ENCODE measurements around the gene CFI. TPM values are rescaled to one million over a fixed set of nuclear protein-coding genes. Genes with fewer than 3 reads are reported as not detected.

CFI gene
- total and polyA plus RNA-seq, 2 of the 4 experiments (the other 2 are of a cell fraction), result 0.12 to 0.18 TPM

- no peak overlapping the region for H2BK120ac ChIP-seq (ENCODE audit: low read depth, low read length)
- no peak overlapping the region for H2BK15ac ChIP-seq (ENCODE audit: low read depth, low read length)
- intact Hi-C loops (cut with micrococcal nuclease) (no loop called here), in situ Hi-C loops (cut with MboI; ENCODE audit: low sequenced_read_pairs) (no loop called here), dilution Hi-C loops (cut with HindIII; ENCODE audit: low sequenced_read_pairs, unreplicated experiment) (no loop called here)
- H3K14ac ChIP-seq (replicated peaks; ENCODE audit: low read depth, low read length), result no peak overlapping the region
- no peak overlapping the region for H4K8ac ChIP-seq (ENCODE audit: low read depth in 2 of 2, low read length in 2 of 2)
- H3K36me3 ChIP-seq (ENCODE audit: control insufficient read depth, insufficient read depth, low read length), result no peaks in the 10 kb centered on the region
- BruUV-seq (replicated peaks), result no TSS peak
- no peak overlapping the region for H2AFZ ChIP-seq (replicated peaks; ENCODE audit: low read length, poor library complexity)
- no peak overlapping the region for H2AK5ac ChIP-seq (ENCODE audit: low read depth, low read length)
- no peak overlapping the region for H2BK20ac ChIP-seq (ENCODE audit: low read depth, low read length)
- H4K5ac ChIP-seq (ENCODE audit: low read depth, low read length), result no peak overlapping the region
- H3K4me3 ChIP-seq (ENCODE audit: insufficient read depth, low read depth, low read length), result no peak overlapping the region
- no peaks in the 10 kb centered on the region for H3K9me1 ChIP-seq (ENCODE audit: insufficient read depth, low read length)
- H3K27me3 ChIP-seq (ENCODE audit: control insufficient read depth, insufficient read depth, low read length), result no peaks in the 10 kb centered on the region
- H2BK5ac ChIP-seq (ENCODE audit: low read depth, low read length, poor library complexity, severe bottlenecking), result no peak overlapping the region
- no peak overlapping the region for H2AK9ac ChIP-seq (replicated peaks; ENCODE audit: low read depth, low read length, poor library complexity)
- H3K4ac ChIP-seq (ENCODE audit: low read depth, low read length), result no peak overlapping the region
- TF ChIP-seq SMC3 (IDR thresholded peaks at IDR 0.05; ENCODE audit: low read depth, low read length) (no peak), MAZ (IDR thresholded peaks at IDR 0.05; ENCODE audit: borderline replicate concordance, low read depth, low read length) (no peak), NFE2L2 (IDR thresholded peaks at IDR 0.05; ENCODE audit: low read depth, low read length) (no peak), MXI1 (IDR thresholded peaks at IDR 0.05; ENCODE audit: borderline replicate concordance, low read depth, low read length) (no peak), RCOR1 (IDR thresholded peaks at IDR 0.05; ENCODE audit: insufficient replicate concordance, low read length) (no peak), RAD21 (IDR thresholded peaks at IDR 0.05; ENCODE audit: low read length) (no peak), BHLHE40 (IDR thresholded peaks at IDR 0.05; ENCODE audit: low read depth, low read length) (no peak), CEBPB (IDR thresholded peaks at IDR 0.05; ENCODE audit: low read depth, low read length) (no peak), POLR2A (IDR thresholded peaks at IDR 0.05; ENCODE audit: low read depth, low read length) (no peak), FOS (IDR thresholded peaks at IDR 0.05; ENCODE audit: low read depth, low read length) (no peak), RFX5 (IDR thresholded peaks at IDR 0.05; ENCODE audit: low read depth, low read length) (no peak), CHD1 (IDR thresholded peaks at IDR 0.05; ENCODE audit: low read depth, low read length) (no peak), MAFK (IDR thresholded peaks at IDR 0.05; ENCODE audit: low read depth, low read length) (no peak), USF2 (IDR thresholded peaks at IDR 0.05; ENCODE audit: low read depth, low read length) (no peak), ELK1 (IDR thresholded peaks at IDR 0.05; ENCODE audit: borderline replicate concordance, low read depth, low read length) (no peak)
- TF ChIP-seq, protein P1, sequence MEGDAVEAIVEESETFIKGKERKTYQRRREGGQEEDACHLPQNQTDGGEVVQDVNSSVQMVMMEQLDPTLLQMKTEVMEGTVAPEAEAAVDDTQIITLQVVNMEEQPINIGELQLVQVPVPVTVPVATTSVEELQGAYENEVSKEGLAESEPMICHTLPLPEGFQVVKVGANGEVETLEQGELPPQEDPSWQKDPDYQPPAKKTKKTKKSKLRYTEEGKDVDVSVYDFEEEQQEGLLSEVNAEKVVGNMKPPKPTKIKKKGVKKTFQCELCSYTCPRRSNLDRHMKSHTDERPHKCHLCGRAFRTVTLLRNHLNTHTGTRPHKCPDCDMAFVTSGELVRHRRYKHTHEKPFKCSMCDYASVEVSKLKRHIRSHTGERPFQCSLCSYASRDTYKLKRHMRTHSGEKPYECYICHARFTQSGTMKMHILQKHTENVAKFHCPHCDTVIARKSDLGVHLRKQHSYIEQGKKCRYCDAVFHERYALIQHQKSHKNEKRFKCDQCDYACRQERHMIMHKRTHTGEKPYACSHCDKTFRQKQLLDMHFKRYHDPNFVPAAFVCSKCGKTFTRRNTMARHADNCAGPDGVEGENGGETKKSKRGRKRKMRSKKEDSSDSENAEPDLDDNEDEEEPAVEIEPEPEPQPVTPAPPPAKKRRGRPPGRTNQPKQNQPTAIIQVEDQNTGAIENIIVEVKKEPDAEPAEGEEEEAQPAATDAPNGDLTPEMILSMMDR (conservative IDR thresholded peaks at IDR 0.05; ENCODE audit: low read depth, low read length), result no peak
- no peaks in the 10 kb centered on the region for H3K9me3 ChIP-seq (ENCODE audit: control insufficient read depth, insufficient read depth, low read length)
- WGBS, 2 experiments (ENCODE audit: extremely low coverage in 2 of 2, insufficient read length in 1 of 2), result no CpG with 5 or more reads among the region's 4 CpGs
- H3K79me1 ChIP-seq (ENCODE audit: low read depth in 1 of 2, low read length in 2 of 2), result no peaks in the 10 kb centered on the region
- no peak overlapping the region for H3K9ac ChIP-seq (ENCODE audit: low read depth, low read length)
- no peak overlapping the region for H3K56ac ChIP-seq (ENCODE audit: extremely low read depth, insufficient read depth, low read length)
- ChIA-PET CTCF (no interaction called here), POLR2A (ENCODE audit: unreplicated experiment) (no interaction called here)
- H3K23ac ChIP-seq (ENCODE audit: low read depth, low read length), result no peak overlapping the region
- ATAC-seq (ENCODE audit: low read depth), result no peak
- H3K4me2 ChIP-seq (ENCODE audit: low read depth, low read length), result no peak overlapping the region
- no peak overlapping the region for H3K18ac ChIP-seq (ENCODE audit: low read depth, low read length)
- H4K91ac ChIP-seq (ENCODE audit: insufficient read depth, low read depth, low read length), result no peak overlapping the region
- no peaks in the 10 kb centered on the region for H3K4me1 ChIP-seq (ENCODE audit: control insufficient read depth, insufficient read depth, low read length)
- H3K27ac ChIP-seq (ENCODE audit: insufficient read depth, low read length), result no peak overlapping the region
- H4K20me1 ChIP-seq (ENCODE audit: insufficient read depth, low read length), result no peaks in the 10 kb centered on the region
- DNase-seq, result no peak
These were observed 51.1 kb downstream of the CFI start for GRCh38 chr4:109750652-109751244.
